IPS-20b (cell line): Measurements from ENCODE around the gene L3MBTL3.

Experiments
- H3K27ac ChIP-seq: one replicate; pipeline ENCODE4 v1.5.1; 2013; ENCODE audit warnings: low read length
- H3K27me3 ChIP-seq: 2 replicates; pipeline ENCODE4 v1.6.1; 2013; ENCODE audit warnings: mild to moderate bottlenecking, low read length, inconsistent platforms; ENCODE audit not compliant: insufficient read depth
- H3K36me3 ChIP-seq: 2 replicates; pipeline ENCODE4 v1.6.1; 2013; ENCODE audit warnings: low read depth, mild to moderate bottlenecking, inconsistent platforms, low read length, moderate library complexity; ENCODE audit not compliant: insufficient read depth
- H3K4me1 ChIP-seq: 2 replicates; pipeline ENCODE4 v1.6.1; 2013; ENCODE audit warnings: mild to moderate bottlenecking, control low read depth, inconsistent platforms, low read length, moderate library complexity; ENCODE audit not compliant: insufficient read depth
- H3K4me3 ChIP-seq: 2 replicates; pipeline ENCODE4 v1.5.1; 2013; ENCODE audit warnings: mild to moderate bottlenecking, low read length, inconsistent platforms
- H3K9ac ChIP-seq: 2 replicates; pipeline ENCODE4 v1.6.1; 2013; ENCODE audit warnings: low read depth, mild to moderate bottlenecking, inconsistent platforms, low read length, moderate library complexity
- H3K9me3 ChIP-seq: 2 replicates; pipeline ENCODE4 v1.6.1; 2013; ENCODE audit warnings: mild to moderate bottlenecking, low read depth, low read length, inconsistent platforms; ENCODE audit not compliant: insufficient read depth

Gene L3MBTL3

DNA sequence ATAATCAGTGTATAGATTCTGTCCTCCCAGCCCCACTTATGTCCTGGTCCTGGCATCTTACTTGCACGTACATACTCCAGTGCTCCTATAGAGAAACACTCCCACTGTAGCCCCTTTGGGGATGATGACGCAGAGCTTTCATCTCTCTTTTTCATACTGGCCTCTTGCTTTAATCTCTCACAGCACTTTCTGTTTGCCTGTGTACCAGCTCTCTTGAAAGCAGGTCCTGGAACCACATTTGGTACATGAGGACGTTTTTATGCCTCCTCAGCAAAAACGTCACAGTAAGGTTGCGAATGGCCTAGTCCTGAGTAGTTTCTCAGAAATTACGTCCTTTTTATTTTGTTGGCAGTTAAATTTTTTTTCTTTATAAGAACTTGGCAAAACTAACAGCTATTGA, 10.8 kb downstream of the L3MBTL3 start:
- no peak overlapping the region for H3K27ac ChIP-seq
- H3K9ac ChIP-seq, result no peak overlapping the region
- no peak overlapping the region for H3K4me3 ChIP-seq

DNA sequence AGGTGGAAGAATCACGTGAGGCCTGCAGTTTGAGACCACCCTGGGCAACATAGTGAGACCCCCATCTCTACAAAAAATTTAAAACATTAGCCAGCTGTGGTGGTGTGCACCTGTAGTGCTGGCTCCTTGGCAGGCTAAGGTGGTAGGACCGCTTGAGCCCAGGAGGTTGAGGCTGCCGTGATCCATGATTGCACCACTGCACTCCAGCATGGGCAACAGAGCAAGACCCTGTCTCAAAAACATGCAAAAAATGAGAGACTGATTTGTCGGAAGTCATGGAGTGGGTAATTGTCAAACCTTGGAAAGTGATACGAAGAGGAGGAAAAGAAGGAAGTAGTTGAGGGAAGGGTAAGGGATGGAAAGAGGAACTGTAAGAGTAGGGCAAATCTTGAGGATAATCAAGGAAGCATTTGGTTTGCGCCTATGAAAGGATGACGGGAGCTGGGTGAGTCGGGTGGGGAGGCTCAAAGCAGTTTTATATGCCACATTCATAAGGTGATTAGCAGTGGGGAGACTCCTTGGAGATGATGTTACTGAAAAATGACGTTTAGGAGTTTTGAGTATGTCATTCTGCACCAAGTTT, 14.5 kb downstream of the L3MBTL3 start:
- no peak overlapping the region for H3K4me3 ChIP-seq
- no peaks in the 10 kb centered on the region for H3K9me3 ChIP-seq
- no peaks in the 10 kb centered on the region for H3K27me3 ChIP-seq
- H3K9ac ChIP-seq, result no peak overlapping the region
- peaks cover 4% of the 10 kb centered on the region; the same call in 1 of the 2 replicates for H3K4me1 ChIP-seq
- no peaks in the 10 kb centered on the region for H3K36me3 ChIP-seq
- no peak overlapping the region for H3K27ac ChIP-seq

More for the DNA sequence above, 10.8 kb downstream of the L3MBTL3 start:
- H3K36me3 ChIP-seq, result no peaks in the 10 kb centered on the region
- H3K27me3 ChIP-seq, result no peaks in the 10 kb centered on the region
- H3K9me3 ChIP-seq, result no peaks in the 10 kb centered on the region
- no peaks in the 10 kb centered on the region for H3K4me1 ChIP-seq

DNA sequence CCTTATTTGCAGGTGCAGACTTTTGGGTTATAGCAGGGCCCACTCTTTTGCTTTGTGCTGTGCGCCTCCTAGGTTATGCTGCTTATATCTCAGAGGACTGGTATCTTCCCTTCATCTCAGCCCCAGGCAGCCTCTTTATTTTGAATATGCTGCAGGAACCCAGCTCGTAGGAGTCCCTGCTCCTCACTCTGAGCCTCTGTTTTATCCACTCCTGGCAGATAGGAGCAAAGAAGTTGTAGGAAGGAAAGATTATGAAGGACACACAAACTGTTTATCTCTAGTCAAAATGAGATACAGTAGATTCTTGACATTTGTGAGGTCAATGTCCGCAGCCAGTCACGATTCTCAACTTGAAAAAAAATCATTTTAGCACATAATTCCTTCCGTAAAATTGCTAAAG, 15.6 kb downstream of the L3MBTL3 start:
- Histone ChIP-seq H3K27me3 (no peaks in the 10 kb centered on the region), H3K27ac (no peak overlapping the region), H3K4me3 (no peak overlapping the region), H3K9ac (no peak overlapping the region), H3K9me3 (no peaks in the 10 kb centered on the region), H3K4me1 (peaks cover 4% of the 10 kb centered on the region; the same call in 1 of the 2 replicates), H3K36me3 (no peaks in the 10 kb centered on the region)

DNA sequence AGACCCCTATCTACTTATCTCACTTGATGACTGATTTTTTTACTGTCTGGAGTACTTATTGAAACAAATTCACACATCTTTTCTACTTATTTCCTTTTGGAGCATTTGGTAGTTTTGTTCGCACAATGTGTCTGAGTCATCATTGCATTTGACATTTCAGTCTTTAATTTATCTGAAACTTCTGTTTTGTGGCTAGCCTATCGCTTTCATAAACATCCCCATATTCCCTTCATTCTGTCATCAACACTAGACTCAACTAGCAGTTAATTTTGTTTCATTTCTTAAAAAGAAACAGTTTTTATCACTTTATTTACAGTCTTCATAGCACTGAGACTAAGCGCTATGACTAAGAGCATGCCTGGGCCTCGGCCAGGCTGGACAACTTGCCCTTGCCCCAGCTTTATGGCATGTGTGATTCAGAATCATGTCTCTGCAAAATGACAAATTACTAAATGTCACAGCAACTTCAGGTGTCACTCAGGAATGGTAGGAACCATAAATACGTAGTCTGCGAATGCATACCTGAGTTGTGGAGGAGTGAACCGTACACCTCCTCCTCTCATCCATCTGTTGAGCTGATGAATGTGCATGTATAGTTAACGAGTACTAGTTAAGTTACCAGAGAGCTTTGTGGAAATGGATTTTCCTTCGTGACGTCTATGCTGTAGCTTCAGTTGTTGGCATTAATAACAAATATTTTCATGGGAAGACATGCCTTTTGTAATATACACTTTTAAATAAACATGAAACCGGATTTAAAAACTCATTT, 16.2 kb downstream of the L3MBTL3 start:
- Histone ChIP-seq H3K9ac (no peak overlapping the region), H3K36me3 (no peaks in the 10 kb centered on the region), H3K27me3 (no peaks in the 10 kb centered on the region), H3K27ac (no peak overlapping the region), H3K4me3 (no peak overlapping the region), H3K9me3 (no peaks in the 10 kb centered on the region), H3K4me1 (peaks cover 4% of the 10 kb centered on the region; the same call in 1 of the 2 replicates)

DNA sequence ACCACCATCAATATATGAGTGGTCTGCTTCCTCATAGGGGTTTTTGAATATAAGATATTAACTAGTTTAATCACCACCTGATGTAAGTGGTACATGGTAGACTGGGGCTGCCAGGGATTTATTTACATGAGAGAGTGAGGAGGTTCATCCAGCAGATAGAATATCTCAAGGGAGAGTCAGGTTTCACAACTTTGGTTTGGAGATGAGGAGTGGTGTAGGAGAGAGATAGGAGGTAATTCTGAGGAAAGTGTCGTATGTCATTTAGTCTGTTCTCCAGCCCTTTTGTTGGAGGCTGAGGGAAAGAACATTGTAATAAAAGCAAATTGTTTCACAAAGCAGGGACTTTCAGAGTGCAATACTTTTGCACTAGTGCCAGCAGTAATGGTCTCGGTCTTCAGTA, 16.8 kb downstream of the L3MBTL3 start:
- no peak overlapping the region for H3K27ac ChIP-seq
- H3K9ac ChIP-seq, result no peak overlapping the region
- H3K27me3 ChIP-seq, result no peaks in the 10 kb centered on the region
- H3K9me3 ChIP-seq, result no peaks in the 10 kb centered on the region
- peaks cover 4% of the 10 kb centered on the region; the same call in 1 of the 2 replicates for H3K4me1 ChIP-seq
- H3K4me3 ChIP-seq, result no peak overlapping the region
- H3K36me3 ChIP-seq, result no peaks in the 10 kb centered on the region

DNA sequence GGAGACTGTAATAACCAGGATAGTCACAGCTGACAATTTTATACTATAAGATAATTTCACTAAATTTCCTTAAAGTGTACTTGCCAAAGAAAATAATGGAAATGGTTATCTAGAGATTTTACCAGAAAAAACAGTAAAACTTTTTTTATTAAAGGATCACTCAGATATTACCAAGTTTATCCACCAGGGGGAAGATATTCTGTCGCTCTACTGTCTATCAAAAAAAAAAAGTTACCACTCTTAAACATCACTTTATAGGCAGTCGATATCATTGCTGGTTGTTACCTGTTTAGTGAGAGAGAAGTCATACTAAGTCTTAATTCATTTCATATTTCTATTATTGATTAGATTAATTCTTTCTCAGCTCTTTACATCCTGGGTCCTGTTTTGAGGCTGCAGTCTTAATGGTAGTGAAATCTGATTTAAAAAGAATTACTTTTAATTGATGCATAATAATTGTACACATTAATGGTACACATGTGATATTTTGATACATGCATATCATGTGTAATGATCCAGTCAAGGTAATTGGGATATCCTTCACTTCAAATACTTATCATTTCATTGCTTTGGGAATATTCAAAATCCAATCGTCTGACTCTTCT, 18.9 kb downstream of the L3MBTL3 start:
- H3K27me3 ChIP-seq, result no peaks in the 10 kb centered on the region
- H3K4me3 ChIP-seq, result no peak overlapping the region
- no peak overlapping the region for H3K27ac ChIP-seq
- H3K4me1 ChIP-seq, result peaks cover 4% of the 10 kb centered on the region; the same call in 1 of the 2 replicates
- no peaks in the 10 kb centered on the region for H3K9me3 ChIP-seq
- H3K36me3 ChIP-seq, result no peaks in the 10 kb centered on the region
- no peak overlapping the region for H3K9ac ChIP-seq

DNA sequence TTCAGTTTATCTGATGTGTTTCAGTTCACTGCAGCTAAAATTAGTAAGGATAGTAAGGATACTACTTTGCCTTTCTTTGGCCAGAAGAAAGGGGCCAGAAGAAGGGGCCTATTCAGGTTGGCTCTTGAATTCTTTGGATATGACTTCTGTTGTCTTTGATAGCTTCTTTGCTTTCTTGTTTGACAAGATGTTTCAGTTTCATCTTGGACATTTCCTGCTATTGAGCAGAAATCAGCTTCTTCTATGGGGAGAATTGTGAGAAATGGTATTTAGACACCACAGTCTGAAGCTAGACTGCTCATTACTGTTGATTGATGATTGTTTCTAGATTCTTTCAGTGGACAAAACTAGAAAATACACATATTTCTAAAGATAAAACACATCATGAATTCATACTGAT, 23.2 kb downstream of the L3MBTL3 start:
- no peaks in the 10 kb centered on the region for H3K9me3 ChIP-seq
- peaks cover 7% of the 10 kb centered on the region for H3K4me1 ChIP-seq
- no peak overlapping the region for H3K9ac ChIP-seq
- H3K27me3 ChIP-seq, result no peaks in the 10 kb centered on the region
- no peaks in the 10 kb centered on the region for H3K36me3 ChIP-seq
- no peak overlapping the region for H3K4me3 ChIP-seq
- no peak overlapping the region for H3K27ac ChIP-seq

DNA sequence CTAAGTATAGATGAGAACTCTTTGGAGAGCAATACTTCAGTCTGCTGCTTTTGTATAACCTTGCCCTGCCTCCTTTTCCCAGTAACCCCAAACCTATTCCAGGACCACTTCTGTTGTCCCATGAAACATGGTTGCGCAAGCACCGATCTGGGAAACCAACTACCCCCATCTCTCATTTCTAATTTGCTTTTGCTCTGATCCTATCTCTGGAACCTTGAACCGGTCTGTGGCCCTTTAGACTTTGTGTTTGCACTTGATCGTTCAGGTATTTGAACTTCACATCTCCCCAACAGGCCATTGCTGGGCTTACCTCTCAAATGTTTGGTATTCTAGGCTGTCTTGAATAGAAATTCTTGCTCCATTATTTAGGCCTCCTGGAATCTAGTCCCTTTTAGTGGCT, 25.0 kb downstream of the L3MBTL3 start:
- Histone ChIP-seq H3K9ac (no peak overlapping the region), H3K4me1 (peaks cover 7% of the 10 kb centered on the region), H3K36me3 (no peaks in the 10 kb centered on the region), H3K4me3 (no peak overlapping the region), H3K9me3 (no peaks in the 10 kb centered on the region), H3K27me3 (no peaks in the 10 kb centered on the region), H3K27ac (no peak overlapping the region)

DNA sequence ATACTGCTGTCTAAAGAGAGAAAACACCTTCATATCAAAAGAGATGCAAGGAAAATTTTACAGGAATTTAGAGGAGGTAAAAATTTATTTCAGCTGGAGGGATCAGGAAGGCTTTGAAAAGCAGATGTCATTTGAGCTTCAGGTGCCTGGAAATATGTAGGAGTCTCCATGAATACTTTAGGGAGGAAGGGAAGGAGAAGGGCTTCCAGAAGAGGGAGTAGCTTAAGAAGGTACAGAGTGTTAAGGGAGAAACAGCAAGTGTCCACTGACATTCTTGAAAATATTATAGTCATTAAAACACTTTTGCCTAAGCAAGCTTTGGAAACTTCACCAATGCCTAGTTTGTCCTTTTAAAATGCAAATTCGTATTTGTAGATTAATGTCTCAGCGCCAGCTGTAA, 27.2 kb downstream of the L3MBTL3 start:
- no peak overlapping the region for H3K4me3 ChIP-seq
- H3K9ac ChIP-seq, result no peak overlapping the region
- H3K4me1 ChIP-seq, result peaks cover 7% of the 10 kb centered on the region
- no peaks in the 10 kb centered on the region for H3K27me3 ChIP-seq
- no peak overlapping the region for H3K27ac ChIP-seq
- no peaks in the 10 kb centered on the region for H3K9me3 ChIP-seq
- peaks cover 5% of the 10 kb centered on the region; the same call in 1 of the 2 replicates for H3K36me3 ChIP-seq

DNA sequence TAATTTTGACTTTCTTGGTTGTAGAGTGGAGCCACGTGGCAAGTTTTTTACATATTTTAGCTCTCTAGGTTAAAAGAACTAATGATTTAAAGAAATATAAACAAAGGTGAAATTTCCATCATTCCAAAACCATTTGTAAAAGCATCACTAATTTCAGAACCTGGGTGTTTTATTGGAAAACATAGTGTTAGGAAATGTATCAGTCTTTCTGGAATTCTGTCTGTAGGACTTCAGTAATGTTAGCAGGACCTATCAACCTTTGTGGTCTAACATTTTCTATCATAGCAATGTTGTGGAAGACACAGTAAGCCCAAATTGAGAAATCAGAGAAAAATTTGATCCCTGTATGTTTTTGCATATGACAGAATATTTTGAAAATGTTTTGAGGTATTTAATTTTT, 28.3 kb downstream of the L3MBTL3 start:
- Histone ChIP-seq H3K27me3 (no peaks in the 10 kb centered on the region), H3K27ac (no peak overlapping the region), H3K4me1 (peaks cover 7% of the 10 kb centered on the region), H3K9ac (no peak overlapping the region), H3K4me3 (no peak overlapping the region), H3K9me3 (no peaks in the 10 kb centered on the region), H3K36me3 (peaks cover 11% of the 10 kb centered on the region)

DNA sequence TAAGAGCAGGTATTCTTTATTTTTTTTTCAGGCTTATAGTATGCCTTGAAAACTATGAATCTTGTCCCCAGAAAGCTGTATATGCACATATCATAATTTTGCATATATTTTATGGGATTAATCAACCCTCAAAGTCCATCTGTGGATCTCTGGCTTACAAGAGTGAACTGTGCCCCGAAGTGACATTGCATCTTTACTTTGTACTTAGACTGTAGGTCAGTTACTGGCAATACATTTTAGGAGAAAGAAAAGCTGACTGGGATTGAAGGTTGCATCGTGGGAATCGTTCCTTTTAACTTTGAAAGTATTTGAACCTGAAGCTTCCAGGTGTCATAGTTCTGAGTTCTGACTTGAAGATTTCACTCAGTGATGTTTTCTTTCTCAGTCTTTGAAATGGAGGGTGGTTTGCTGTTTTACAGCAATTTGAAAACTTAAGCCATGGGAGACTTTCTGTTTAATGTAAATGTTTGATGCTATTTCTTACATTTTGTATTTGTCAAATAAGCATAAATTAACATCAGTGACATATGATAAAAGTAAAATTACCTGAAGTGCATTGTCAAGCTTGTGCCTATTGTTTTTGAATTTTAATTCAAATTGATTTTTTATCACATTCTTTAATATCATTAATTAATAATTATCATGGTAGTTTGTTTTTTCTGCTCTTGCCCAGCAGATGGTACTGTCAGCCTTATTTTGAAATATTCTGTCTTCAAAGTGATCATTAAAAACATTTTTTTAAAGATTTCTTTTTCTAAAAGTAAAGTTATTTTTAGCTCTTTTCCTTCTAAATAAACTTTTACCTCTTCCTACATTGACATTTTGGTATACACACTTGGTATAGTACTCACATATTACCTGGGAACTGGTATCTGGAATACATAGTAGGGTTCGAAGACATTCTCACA, 29.0 kb downstream of the L3MBTL3 start:
- Histone ChIP-seq H3K27ac (no peak overlapping the region), H3K36me3 (peaks cover 11% of the 10 kb centered on the region), H3K9ac (no peak overlapping the region), H3K4me1 (peaks cover 7% of the 10 kb centered on the region), H3K27me3 (no peaks in the 10 kb centered on the region), H3K4me3 (no peak overlapping the region), H3K9me3 (no peaks in the 10 kb centered on the region)
